ENCODE measurements around the gene HEBP1.

HEBP1 gene

GRCh38 chr12:12945591-12945990 is 54.5 kb downstream of the HEBP1 start:
- DNase-seq: no peak

- no peak for DNase-seq
Observed at GRCh38 chr12:12943586-12944260, 56.3 kb downstream of the HEBP1 start.

GRCh38 chr12:12941450-12942350 is 58.4 kb downstream of the HEBP1 start:
- DNase-seq: no peak

- DNase-seq: no peak
Observed at GRCh38 chr12:12939888-12940287, 60.2 kb downstream of the HEBP1 start.

- no peak for DNase-seq
Observed at GRCh38 chr12:12938541-12938940, 61.5 kb downstream of the HEBP1 start.

- DNase-seq: no peak
Observed at GRCh38 chr12:12936983-12937491, 63.0 kb downstream of the HEBP1 start.

- DNase-seq: no peak
Observed at GRCh38 chr12:12934556-12934955, 65.5 kb downstream of the HEBP1 start.

- no peak for DNase-seq
Observed at GRCh38 chr12:12933742-12934141, 66.3 kb downstream of the HEBP1 start.

GRCh38 chr12:12930633-12931219 is 69.3 kb downstream of the HEBP1 start:
- no peak for DNase-seq

GRCh38 chr12:12929696-12930095 is 70.4 kb downstream of the HEBP1 start:
- DNase-seq: no peak

- no peak for DNase-seq
Observed at GRCh38 chr12:12927211-12928079, 72.6 kb downstream of the HEBP1 start.

GRCh38 chr12:12926571-12927071 is 73.4 kb downstream of the HEBP1 start:
- no peak for DNase-seq

- DNase-seq: no peak
Observed at GRCh38 chr12:12925388-12925787, 74.7 kb downstream of the HEBP1 start.
